Stomach (tissue), 4 donors: ENCODE data around the gene PPP1R9A.

Experiments
- POLR2AphosphoS5 ChIP-seq, 3 donors: sonication (generic); formaldehyde crosslinking; IDR thresholded peaks; one replicate each; pipeline ENCODE4 v1.6.1; 2016; ENCODE audit warnings: antibody characterized with exemption in 3 of 3
- TF ChIP-seq, protein P1 (sequence below), 7 experiments: fragments of 450-650 bp in 4 of 7; fragments of 200-600 bp in 3 of 7; sonication (generic) in 3 of 7; IDR thresholded peaks; one replicate each; pipeline ENCODE4 v1.5.1; 2016 to 2019; ENCODE audit warnings: antibody characterized with exemption in 7 of 7, control low read depth in 2 of 7, mild to moderate bottlenecking in 1 of 7

DNA sequence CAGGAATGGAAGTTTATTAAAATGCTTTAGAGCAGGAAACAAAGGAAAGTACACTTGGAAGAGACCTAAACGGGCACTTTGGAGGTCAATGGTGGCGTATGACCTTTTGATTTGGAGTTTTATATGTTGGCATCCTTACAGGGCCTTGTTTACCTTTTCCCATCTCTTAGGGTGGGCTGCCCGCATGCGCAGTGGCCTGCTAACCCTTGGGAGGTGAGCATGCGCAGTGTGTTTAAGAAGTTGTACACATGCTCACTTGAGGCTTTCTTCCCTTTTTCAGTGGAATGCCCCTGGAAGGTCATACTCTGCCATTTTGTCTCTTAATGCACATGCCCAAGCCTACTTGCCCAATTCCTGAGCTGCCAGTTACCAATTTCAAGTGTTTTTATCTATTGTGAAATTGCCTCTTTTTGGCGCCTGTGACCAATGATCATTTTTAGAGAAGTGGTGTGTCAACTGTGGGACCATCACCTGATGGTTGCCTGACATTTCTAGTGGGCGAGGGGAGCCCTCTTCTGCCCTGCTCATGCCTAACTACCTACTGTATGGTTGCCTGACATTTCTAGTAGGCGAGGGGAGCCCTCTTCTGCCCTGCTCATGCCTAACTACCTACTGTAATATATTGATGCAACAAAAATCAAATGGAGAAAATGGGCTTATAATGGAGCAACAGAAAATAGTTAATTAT is 138.0 kb downstream of the PPP1R9A start:
- TF ChIP-seq, protein P1, sequence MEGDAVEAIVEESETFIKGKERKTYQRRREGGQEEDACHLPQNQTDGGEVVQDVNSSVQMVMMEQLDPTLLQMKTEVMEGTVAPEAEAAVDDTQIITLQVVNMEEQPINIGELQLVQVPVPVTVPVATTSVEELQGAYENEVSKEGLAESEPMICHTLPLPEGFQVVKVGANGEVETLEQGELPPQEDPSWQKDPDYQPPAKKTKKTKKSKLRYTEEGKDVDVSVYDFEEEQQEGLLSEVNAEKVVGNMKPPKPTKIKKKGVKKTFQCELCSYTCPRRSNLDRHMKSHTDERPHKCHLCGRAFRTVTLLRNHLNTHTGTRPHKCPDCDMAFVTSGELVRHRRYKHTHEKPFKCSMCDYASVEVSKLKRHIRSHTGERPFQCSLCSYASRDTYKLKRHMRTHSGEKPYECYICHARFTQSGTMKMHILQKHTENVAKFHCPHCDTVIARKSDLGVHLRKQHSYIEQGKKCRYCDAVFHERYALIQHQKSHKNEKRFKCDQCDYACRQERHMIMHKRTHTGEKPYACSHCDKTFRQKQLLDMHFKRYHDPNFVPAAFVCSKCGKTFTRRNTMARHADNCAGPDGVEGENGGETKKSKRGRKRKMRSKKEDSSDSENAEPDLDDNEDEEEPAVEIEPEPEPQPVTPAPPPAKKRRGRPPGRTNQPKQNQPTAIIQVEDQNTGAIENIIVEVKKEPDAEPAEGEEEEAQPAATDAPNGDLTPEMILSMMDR (IDR thresholded peaks at IDR 0.05), result no peak
- no peak for TF ChIP-seq POLR2AphosphoS5 (IDR thresholded peaks at IDR 0.05)
